GM11168 (cell line): ENCODE results near the gene SSC4D.
"Not testable (repeated sequence)": the region's sequence is repeated elsewhere in the genome, so short reads cannot be mapped to it uniquely, and the experiment has no call there.

Source experiments
- in situ Hi-C: fragments of 300-500 bp; cut with MboI; formaldehyde crosslinking; loops from one replicate; pipeline ENCODE4 v1.12.0; 2022; ENCODE audit warnings: low sequenced_read_pairs; ENCODE audit not compliant: unreplicated experiment

SSC4D gene

GRCh38 chr7:76390092-76390491 lies 19.4 kb downstream of the SSC4D start:
- in situ Hi-C loops: no loop called here

- in situ Hi-C loops: not testable (repeated sequence)
Measured at GRCh38 chr7:76387789-76388188, 21.7 kb downstream of the SSC4D start.

- in situ Hi-C loops: no loop called here
Measured at GRCh38 chr7:76386691-76387260, 22.7 kb downstream of the SSC4D start.

GRCh38 chr7:76383089-76383944 lies 26.2 kb downstream of the SSC4D start:
- in situ Hi-C loops: no loop called here

GRCh38 chr7:76381814-76382213 lies 27.7 kb downstream of the SSC4D start:
- in situ Hi-C loops: no loop called here

- in situ Hi-C loops: no loop called here
Measured at GRCh38 chr7:76380623-76380966, 28.9 kb downstream of the SSC4D start.

- in situ Hi-C loops: no loop called here
Measured at GRCh38 chr7:76377186-76377918, 32.1 kb downstream of the SSC4D start.

- in situ Hi-C loops: no loop called here
Measured at GRCh38 chr7:76375251-76375650, 34.2 kb downstream of the SSC4D start.

- in situ Hi-C loops: no loop called here
Measured at GRCh38 chr7:76372984-76373833, 36.3 kb downstream of the SSC4D start.

- in situ Hi-C loops: no loop called here
Measured at GRCh38 chr7:76371396-76371795, 38.1 kb downstream of the SSC4D start.

GRCh38 chr7:76369018-76369417 lies 40.5 kb downstream of the SSC4D start:
- in situ Hi-C loops: no loop called here

GRCh38 chr7:76368190-76368589 lies 41.3 kb downstream of the SSC4D start:
- in situ Hi-C loops: no loop called here

GRCh38 chr7:76364198-76364584 lies 45.3 kb downstream of the SSC4D start:
- in situ Hi-C loops: no loop called here

GRCh38 chr7:76363754-76364153 lies 45.7 kb downstream of the SSC4D start:
- in situ Hi-C loops: not testable (repeated sequence)

GRCh38 chr7:76359978-76360638 lies 49.4 kb downstream of the SSC4D start:
- in situ Hi-C loops: no loop called here

- in situ Hi-C loops: no loop called here
Measured at GRCh38 chr7:76359111-76359977, 50.2 kb downstream of the SSC4D start.

- in situ Hi-C loops: no loop called here
Measured at GRCh38 chr7:76358481-76359110, 50.9 kb downstream of the SSC4D start, which contains the start of gene YWHAG. Gene YWHAG (minus strand): TSS chr7:76358991. CDS start chr7:76358808, 183 bp downstream.

GRCh38 chr7:76358011-76358480 lies 51.5 kb downstream of the SSC4D start:
- in situ Hi-C loops: no loop called here
